NCI-H460 (cell line): ENCODE data around the gene PLEKHG3. TPM values are rescaled to one million over a fixed set of nuclear protein-coding genes. Genes with fewer than 3 reads are reported as not detected.
A peak's percentile ranks its signal among the peaks of the same experiment; 100 is the strongest.

Experiments
- DNase-seq: peaks from one replicate; pipeline ENCODE4 v3.0.0-alpha.2; 2016; ENCODE audit warnings: low read depth; ENCODE audit errors: extremely low read depth
- total RNA-seq: library from RNA; depleted of rRNA; stranded (reverse); fragments of >200 nt; shearing (Covaris generic); gene quantifications from 2 replicates; pipeline ENCODE4 v1.2.3, GENCODE V29; 2014

Gene PLEKHG3
- total RNA-seq, 1 experiment from 2014 or later = 20.6 TPM

- DNase-seq = no peak
Observed at GRCh38 chr14:64706119-64706592, 1.9 kb downstream of the PLEKHG3 start.

- DNase-seq = no peak
Observed at GRCh38 chr14:64706593-64707193, 2.5 kb downstream of the PLEKHG3 start.

GRCh38 chr14:64707661-64708060, 3.4 kb downstream of the PLEKHG3 start:
- DNase-seq = peak; percentile 28

GRCh38 chr14:64708148-64709004, 4.2 kb downstream of the PLEKHG3 start:
- DNase-seq = no peak

- DNase-seq = no peak
Observed at GRCh38 chr14:64709126-64709525, 4.9 kb downstream of the PLEKHG3 start.

- DNase-seq = no peak
Observed at GRCh38 chr14:64711039-64711438, 6.8 kb downstream of the PLEKHG3 start.

GRCh38 chr14:64713677-64714076, 9.5 kb downstream of the PLEKHG3 start:
- DNase-seq = no peak

GRCh38 chr14:64714432-64715025, 10.3 kb downstream of the PLEKHG3 start:
- DNase-seq = no peak

GRCh38 chr14:64715146-64715627, 11.0 kb downstream of the PLEKHG3 start:
- no peak for DNase-seq

GRCh38 chr14:64715628-64716412, 11.6 kb downstream of the PLEKHG3 start:
- no peak for DNase-seq

- no peak for DNase-seq
Observed at GRCh38 chr14:64717870-64718269, 13.6 kb downstream of the PLEKHG3 start.

- no peak for DNase-seq
Observed at GRCh38 chr14:64718762-64719161, 14.5 kb downstream of the PLEKHG3 start.

- DNase-seq = no peak
Observed at GRCh38 chr14:64719601-64720000, 15.4 kb downstream of the PLEKHG3 start.

- peak; percentile 91 for DNase-seq
Observed at GRCh38 chr14:64720131-64720576, 15.9 kb downstream of the PLEKHG3 start.

- DNase-seq = no peak
Observed at GRCh38 chr14:64721391-64721791, 17.2 kb downstream of the PLEKHG3 start.

GRCh38 chr14:64721899-64722298, 17.7 kb downstream of the PLEKHG3 start:
- no peak for DNase-seq

- DNase-seq = no peak
Observed at GRCh38 chr14:64722842-64723447, 18.7 kb downstream of the PLEKHG3 start.

GRCh38 chr14:64723691-64724577, 19.7 kb downstream of the PLEKHG3 start:
- no peak for DNase-seq

GRCh38 chr14:64724578-64724930, 20.3 kb downstream of the PLEKHG3 start:
- no peak for DNase-seq
